GM18951 (cell line): ENCODE results near the gene RNF207.

Source experiments
- POLR2A ChIP-seq: IDR thresholded peaks from 4 replicates; pipeline ENCODE4 v1.6.1; 2011; ENCODE audit warnings: mild to moderate bottlenecking; ENCODE audit not compliant: insufficient read length, insufficient read depth; ENCODE audit errors: extremely low read depth
- in situ Hi-C: fragments of 300-500 bp; cut with MboI; formaldehyde crosslinking; loops from one replicate; pipeline ENCODE4 v1.12.0; 2022; ENCODE audit warnings: low sequenced_read_pairs, mixed read lengths, inconsistent platforms; ENCODE audit not compliant: unreplicated experiment

The RNF207 gene

GRCh38 chr1:6237093-6237492 lies 31.2 kb downstream of the RNF207 start:
- in situ Hi-C loops = no loop called here
- no peak for TF ChIP-seq POLR2A

- no peak for TF ChIP-seq POLR2A
- in situ Hi-C loops = no loop called here
Measured at GRCh38 chr1:6239213-6239752, 33.4 kb downstream of the RNF207 start.

GRCh38 chr1:6239950-6240768 lies 34.2 kb downstream of the RNF207 start:
- in situ Hi-C loops = no loop called here
- TF ChIP-seq POLR2A = no peak

- in situ Hi-C loops = no loop called here
- no peak for TF ChIP-seq POLR2A
Measured at GRCh38 chr1:6241107-6241886, 35.4 kb downstream of the RNF207 start.

GRCh38 chr1:6241887-6242740 lies 36.2 kb downstream of the RNF207 start:
- no peak for TF ChIP-seq POLR2A
- in situ Hi-C loops = no loop called here

GRCh38 chr1:6243053-6243834 lies 37.3 kb downstream of the RNF207 start:
- in situ Hi-C loops = no loop called here
- TF ChIP-seq POLR2A = no peak

- TF ChIP-seq POLR2A = no peak
Measured at GRCh38 chr1:6243993-6244392, 38.1 kb downstream of the RNF207 start, which contains the start of gene HES3. Gene HES3 (plus strand): TSS chr1:6244179. CDS start chr1:6244366, 187 bp downstream.

GRCh38 chr1:6244401-6245049 lies 38.6 kb downstream of the RNF207 start:
- TF ChIP-seq POLR2A = no peak
- in situ Hi-C loops = no loop called here

More at GRCh38 chr1:6243993-6244392, 38.1 kb downstream of the RNF207 start, which contains the start of gene HES3:
- in situ Hi-C loops = no loop called here

GRCh38 chr1:6245086-6245868 lies 39.4 kb downstream of the RNF207 start:
- in situ Hi-C loops = no loop called here

GRCh38 chr1:6245869-6246496 lies 40.1 kb downstream of the RNF207 start:
- in situ Hi-C loops = no loop called here
- TF ChIP-seq POLR2A = no peak

More at GRCh38 chr1:6245086-6245868, 39.4 kb downstream of the RNF207 start:
- no peak for TF ChIP-seq POLR2A
